Measurements from ENCODE around the gene SDHC.

DNA sequence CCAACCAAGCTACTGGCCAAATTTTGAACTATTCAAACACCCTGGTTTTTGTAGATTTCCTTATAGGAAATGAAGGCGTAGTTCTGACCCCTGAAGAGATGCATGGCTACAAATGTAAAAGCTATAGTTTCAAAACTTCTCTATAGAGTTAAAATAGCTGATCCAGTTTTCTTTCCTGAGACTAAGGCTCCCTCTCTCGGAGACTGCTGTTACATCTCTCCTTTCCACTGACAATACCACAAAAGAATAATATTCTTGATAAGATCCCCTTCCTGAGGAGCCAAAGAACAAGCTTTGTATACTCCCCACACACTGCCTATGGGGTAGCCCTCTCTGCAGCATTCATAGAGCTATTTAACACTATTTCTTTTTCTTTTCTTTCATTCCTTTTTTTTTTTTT is 60.2 kb downstream of the SDHC start:
- TF ChIP-seq RAD21 (IDR thresholded peaks at IDR 0.05; ENCODE audit: low read depth) (no peak), POLR2A (IDR thresholded peaks at IDR 0.05; ENCODE audit: borderline replicate concordance, extremely low read depth, insufficient read depth, insufficient read length) (no peak), EZH2 (IDR thresholded peaks at IDR 0.05) (no peak), REST (IDR thresholded peaks at IDR 0.05; ENCODE audit: low read depth) (no peak)

Measured in HCT116 (cell line).